Osteocyte (in vitro differentiated cells): ENCODE results near the gene NUDT6. TPM values are rescaled to one million over a fixed set of nuclear protein-coding genes. Genes with fewer than 3 reads are reported as not detected.

Source experiments
- DNase-seq: peaks from one replicate; pipeline ENCODE4 v3.0.0; 2021; ENCODE audit warnings: mixed read lengths; ENCODE audit not compliant: unreplicated experiment; ENCODE audit errors: extremely low spot score
- H3K27ac Mint-ChIP-seq: one replicate; pipeline ENCODE4 v1.8.0; 2021; ENCODE audit warnings: mild to moderate bottlenecking, mixed read lengths; ENCODE audit not compliant: unreplicated experiment
- H3K27me3 Mint-ChIP-seq: one replicate; pipeline ENCODE4 v1.8.0; 2021; ENCODE audit warnings: mixed read lengths; ENCODE audit not compliant: unreplicated experiment
- H3K36me3 Mint-ChIP-seq: one replicate; pipeline ENCODE4 v1.8.0; 2021; ENCODE audit warnings: mixed read lengths; ENCODE audit not compliant: unreplicated experiment
- H3K4me1 Mint-ChIP-seq: one replicate; pipeline ENCODE4 v1.8.0; 2021; ENCODE audit warnings: mixed read lengths; ENCODE audit not compliant: unreplicated experiment
- H3K4me3 Mint-ChIP-seq: one replicate; pipeline ENCODE4 v1.8.0; 2021; ENCODE audit warnings: mild to moderate bottlenecking, moderate library complexity, mixed read lengths; ENCODE audit not compliant: unreplicated experiment
- H3K9me3 Mint-ChIP-seq: one replicate; pipeline ENCODE4 v1.8.0; 2021; ENCODE audit warnings: mixed read lengths; ENCODE audit not compliant: unreplicated experiment
- total RNA-seq: library from RNA; stranded (reverse); gene quantifications from 2 replicates; pipeline ENCODE4 v1.2.1, GENCODE V29; 2021
- TF ChIP-seq, protein P1 (sequence below): fragments of 200-600 bp; sonication (generic); IDR thresholded peaks from 2 replicates; pipeline ENCODE4 v1.5.0; 2021; ENCODE audit warnings: antibody characterized with exemption, mild to moderate bottlenecking, moderate library complexity

Gene NUDT6
- total RNA-seq, 1 donor from 2014 or later = 4.8 TPM

DNA sequence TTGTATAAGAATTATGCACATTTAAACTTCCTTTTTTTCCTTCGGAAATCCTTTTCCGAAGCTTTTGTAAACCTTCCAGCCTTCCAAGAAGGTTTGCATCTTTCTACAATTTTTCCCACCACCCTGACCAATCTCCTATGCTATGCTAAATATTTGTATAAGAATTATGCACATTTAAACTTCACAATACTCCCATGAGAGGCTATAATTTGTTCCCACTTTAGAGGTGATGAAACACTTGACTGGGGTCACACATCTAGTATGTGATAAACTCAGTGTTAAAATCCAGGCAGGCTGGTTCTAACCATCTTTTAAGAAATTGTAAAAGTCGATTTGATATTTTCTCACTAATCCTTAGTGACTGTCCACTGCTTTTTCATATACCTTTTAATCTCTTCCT is 22.1 kb downstream of the NUDT6 start:
- no peak overlapping the region for H3K4me3 Mint-ChIP-seq
- H3K27me3 Mint-ChIP-seq = no peaks in the 10 kb centered on the region
- H3K4me1 Mint-ChIP-seq = peaks cover 39% of the 10 kb centered on the region
- no peaks in the 10 kb centered on the region for H3K9me3 Mint-ChIP-seq
- no peak overlapping the region for H3K27ac Mint-ChIP-seq
- H3K36me3 Mint-ChIP-seq = peaks cover 4% of the 10 kb centered on the region
- DNase-seq = no peak
- TF ChIP-seq, protein P1, sequence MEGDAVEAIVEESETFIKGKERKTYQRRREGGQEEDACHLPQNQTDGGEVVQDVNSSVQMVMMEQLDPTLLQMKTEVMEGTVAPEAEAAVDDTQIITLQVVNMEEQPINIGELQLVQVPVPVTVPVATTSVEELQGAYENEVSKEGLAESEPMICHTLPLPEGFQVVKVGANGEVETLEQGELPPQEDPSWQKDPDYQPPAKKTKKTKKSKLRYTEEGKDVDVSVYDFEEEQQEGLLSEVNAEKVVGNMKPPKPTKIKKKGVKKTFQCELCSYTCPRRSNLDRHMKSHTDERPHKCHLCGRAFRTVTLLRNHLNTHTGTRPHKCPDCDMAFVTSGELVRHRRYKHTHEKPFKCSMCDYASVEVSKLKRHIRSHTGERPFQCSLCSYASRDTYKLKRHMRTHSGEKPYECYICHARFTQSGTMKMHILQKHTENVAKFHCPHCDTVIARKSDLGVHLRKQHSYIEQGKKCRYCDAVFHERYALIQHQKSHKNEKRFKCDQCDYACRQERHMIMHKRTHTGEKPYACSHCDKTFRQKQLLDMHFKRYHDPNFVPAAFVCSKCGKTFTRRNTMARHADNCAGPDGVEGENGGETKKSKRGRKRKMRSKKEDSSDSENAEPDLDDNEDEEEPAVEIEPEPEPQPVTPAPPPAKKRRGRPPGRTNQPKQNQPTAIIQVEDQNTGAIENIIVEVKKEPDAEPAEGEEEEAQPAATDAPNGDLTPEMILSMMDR = no peak

DNA sequence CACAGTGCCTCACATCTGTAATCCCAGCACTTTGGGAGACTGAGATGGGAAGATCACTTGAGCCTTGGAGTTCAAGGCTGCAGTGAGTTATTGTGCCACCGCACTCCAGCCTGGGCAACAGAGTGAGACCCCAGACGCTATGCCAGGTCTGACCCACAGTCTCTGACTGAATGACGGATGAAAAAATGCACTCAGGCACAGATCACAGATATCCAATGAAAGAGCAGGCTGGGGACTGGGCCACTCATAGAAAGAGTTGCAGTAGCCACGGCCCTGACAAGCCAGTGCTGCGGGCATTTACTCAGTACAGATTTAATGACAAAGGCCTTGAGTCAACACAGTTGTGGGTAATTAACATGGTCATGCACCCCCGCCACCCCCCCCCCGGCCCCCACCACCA is 22.7 kb downstream of the NUDT6 start:
- Mint-ChIP-seq H3K27ac (peak overlapping the region; percentile 60), H3K4me3 (no peak overlapping the region)
- DNase-seq = no peak

DNA sequence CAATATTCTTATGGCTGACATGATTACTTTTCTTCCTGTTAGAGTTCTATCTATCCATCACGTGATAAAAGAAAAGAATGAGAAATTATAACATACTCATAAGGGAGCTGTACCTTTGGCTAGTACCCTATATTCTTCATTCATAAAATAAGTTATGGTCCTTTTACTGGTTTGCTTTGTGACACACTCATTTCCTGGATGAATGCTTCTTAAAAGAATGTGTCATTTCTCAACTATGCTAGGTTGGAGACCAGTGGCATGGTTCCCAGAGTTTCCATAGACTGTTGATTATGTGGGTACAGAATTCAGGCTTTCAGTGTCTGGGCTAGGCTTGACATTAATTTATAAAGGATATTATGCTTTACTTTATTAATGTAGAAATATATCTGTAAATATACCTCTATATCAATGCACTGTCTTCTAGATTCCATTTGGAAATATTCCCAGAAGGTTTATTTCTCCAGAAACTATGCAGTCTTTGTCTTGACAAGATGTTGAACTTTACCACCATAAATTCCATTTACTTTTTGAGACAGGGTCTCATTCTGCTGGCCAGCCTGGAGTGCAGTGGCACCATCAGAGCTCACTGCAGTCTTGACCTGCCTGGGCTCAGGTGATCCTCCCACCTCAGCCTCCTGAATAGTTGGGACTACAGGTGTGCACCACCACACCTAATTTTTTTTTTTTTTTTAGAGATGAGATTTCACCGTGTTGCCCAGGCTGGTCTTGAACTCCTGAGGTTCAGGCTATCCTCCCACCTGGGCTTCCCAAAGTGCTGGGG is 23.8 kb downstream of the NUDT6 start:
- TF ChIP-seq, protein P1 = no peak
- H3K4me1 Mint-ChIP-seq = peaks cover 44% of the 10 kb centered on the region
- H3K4me3 Mint-ChIP-seq = no peak overlapping the region
- peaks cover 6% of the 10 kb centered on the region for H3K36me3 Mint-ChIP-seq
- no peak for DNase-seq
- H3K9me3 Mint-ChIP-seq = no peaks in the 10 kb centered on the region
- no peaks in the 10 kb centered on the region for H3K27me3 Mint-ChIP-seq
- H3K27ac Mint-ChIP-seq = peak overlapping the region; percentile 67

More for the DNA sequence above, 22.7 kb downstream of the NUDT6 start:
- Mint-ChIP-seq H3K4me1 (peaks cover 44% of the 10 kb centered on the region), H3K9me3 (no peaks in the 10 kb centered on the region), H3K36me3 (no peaks in the 10 kb centered on the region), H3K27me3 (no peaks in the 10 kb centered on the region)
- TF ChIP-seq, protein P1 = no peak

DNA sequence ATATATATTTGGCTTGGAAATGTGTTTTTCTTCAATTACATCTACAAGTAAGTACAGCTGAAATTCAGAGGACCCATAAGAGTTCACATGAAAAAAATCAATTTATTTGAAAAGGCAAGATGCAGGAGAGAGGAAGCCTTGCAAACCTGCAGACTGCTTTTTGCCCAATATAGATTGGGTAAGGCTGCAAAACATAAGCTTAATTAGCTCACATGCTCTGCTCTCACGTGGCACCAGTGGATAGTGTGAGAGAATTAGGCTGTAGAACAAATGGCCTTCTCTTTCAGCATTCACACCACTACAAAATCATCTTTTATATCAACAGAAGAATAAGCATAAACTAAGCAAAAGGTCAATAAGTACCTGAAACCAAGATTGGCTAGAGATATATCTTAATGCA is 26.1 kb downstream of the NUDT6 start:
- Mint-ChIP-seq H3K9me3 (no peaks in the 10 kb centered on the region), H3K36me3 (peaks cover 22% of the 10 kb centered on the region), H3K4me1 (peaks cover 44% of the 10 kb centered on the region), H3K4me3 (no peak overlapping the region), H3K27me3 (no peaks in the 10 kb centered on the region), H3K27ac (peak overlapping the region; percentile 79)
- TF ChIP-seq, protein P1 = no peak
- DNase-seq = no peak

DNA sequence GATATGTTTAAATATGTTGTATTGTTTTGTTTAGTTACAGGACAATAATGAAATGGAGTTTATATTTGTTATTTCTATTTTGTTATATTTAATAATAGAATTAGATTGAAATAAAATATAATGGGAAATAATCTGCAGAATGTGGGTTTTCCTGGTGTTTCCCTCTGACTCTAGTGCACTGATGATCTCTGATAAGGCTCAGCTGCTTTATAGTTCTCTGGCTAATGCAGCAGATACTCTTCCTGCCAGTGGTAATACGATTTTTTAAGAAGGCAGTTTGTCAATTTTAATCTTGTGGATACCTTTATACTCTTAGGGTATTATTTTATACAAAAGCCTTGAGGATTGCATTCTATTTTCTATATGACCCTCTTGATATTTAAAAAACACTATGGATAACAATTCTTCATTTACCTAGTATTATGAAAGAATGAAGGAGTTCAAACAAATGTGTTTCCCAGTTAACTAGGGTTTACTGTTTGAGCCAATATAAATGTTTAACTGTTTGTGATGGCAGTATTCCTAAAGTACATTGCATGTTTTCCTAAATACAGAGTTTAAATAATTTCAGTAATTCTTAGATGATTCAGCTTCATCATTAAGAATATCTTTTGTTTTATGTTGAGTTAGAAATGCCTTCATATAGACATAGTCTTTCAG is 26.9 kb downstream of the NUDT6 start:
- TF ChIP-seq, protein P1 = no peak
- Mint-ChIP-seq H3K9me3 (no peaks in the 10 kb centered on the region), H3K27me3 (no peaks in the 10 kb centered on the region), H3K36me3 (peaks cover 22% of the 10 kb centered on the region), H3K4me3 (no peak overlapping the region), H3K4me1 (peaks cover 39% of the 10 kb centered on the region), H3K27ac (peak overlapping the region; percentile 79)
- DNase-seq = no peak
